Lung (tissue), 12 donors: ENCODE results near the gene CCT8. TPM values are rescaled to one million over a fixed set of nuclear protein-coding genes. Genes with fewer than 3 reads are reported as not detected.
"Not testable (repeated sequence)": the region's sequence is repeated elsewhere in the genome, so short reads cannot be mapped to it uniquely, and the experiment has no call there.

Experiments
- ATAC-seq: fragments of 200-7000 bp; cut with Tn5 transposase; one replicate; pipeline ENCODE4 v1.9.1; 2020; ENCODE audit warnings: moderate number of reproducible peaks; ENCODE audit not compliant: insufficient read depth, low FRiP score
- DNase-seq, 3 donors: peaks; one replicate each; pipeline ENCODE4 v3.0.0-alpha.2; 2013 to 2017
- H3K27ac ChIP-seq, 2 donors: one replicate each; pipeline ENCODE4 v1.5.1; 2013; ENCODE audit warnings: mild to moderate bottlenecking in 2 of 2, moderate library complexity in 2 of 2, control low read depth in 1 of 2, inconsistent platforms in 1 of 2, low read depth in 1 of 2, low read length in 1 of 2
- H3K27me3 ChIP-seq, 3 donors: one replicate each; pipeline ENCODE4 v1.5.1; 2013; ENCODE audit warnings: low read length in 2 of 3; ENCODE audit not compliant: control insufficient read depth in 3 of 3, insufficient read depth in 3 of 3
- H3K36me3 ChIP-seq, 4 donors: one replicate each; pipeline ENCODE4 v1.5.1; 2013; ENCODE audit warnings: low read length in 4 of 4, mild to moderate bottlenecking in 1 of 4, moderate library complexity in 1 of 4; ENCODE audit not compliant: control insufficient read depth in 4 of 4, insufficient read depth in 4 of 4
- H3K4me1 ChIP-seq, 5 donors: one replicate each; pipeline ENCODE4 v1.5.1; 2013; ENCODE audit warnings: low read length in 5 of 5, mild to moderate bottlenecking in 2 of 5, moderate library complexity in 1 of 5; ENCODE audit not compliant: control insufficient read depth in 5 of 5, insufficient read depth in 5 of 5
- H3K4me3 ChIP-seq: one replicate; pipeline ENCODE4 v1.5.1; 2013; ENCODE audit warnings: mild to moderate bottlenecking, control low read depth, moderate library complexity
- H3K9ac ChIP-seq, 2 donors: one replicate each; pipeline ENCODE4 v1.5.1; 2013; ENCODE audit warnings: low read length in 2 of 2, control low read depth in 1 of 2; ENCODE audit not compliant: insufficient read depth in 1 of 2
- H3K9me3 ChIP-seq, 4 donors: one replicate each; pipeline ENCODE4 v1.5.1; 2013; ENCODE audit warnings: low read length in 3 of 4, mild to moderate bottlenecking in 1 of 4, moderate library complexity in 1 of 4; ENCODE audit not compliant: control insufficient read depth in 4 of 4, insufficient read depth in 3 of 4
- CTCF ChIP-seq: IDR thresholded peaks from 2 replicates; pipeline ENCODE4 v1.5.1; 2012; ENCODE audit warnings: mild to moderate bottlenecking; ENCODE audit errors: control extremely low read depth, extremely low read depth
- WGBS, 2 donors: extraction: QIAGEN DNeasy Blood & Tissue Kit; methylation state at CpG; one replicate each; pipeline ENCODE4 v1.1.7; 2013; 5-methylcytosine and 5-hydroxymethylcytosine counted together
- polyA plus RNA-seq, 2 donors: library from polyadenylated mRNA; stranded (reverse); fragments of 200-250 nt; gene quantifications; one replicate each; pipeline ENCODE4 v1.2.1, GENCODE V29; 2013
- total RNA-seq, 2 donors: library from RNA; depleted of rRNA in 1 of 2; stranded (reverse); fragments of >200 nt in 1 of 2; gene quantifications; one replicate each; pipeline ENCODE4 v1.2.1, GENCODE V29; 2014 to 2021
- donor health status: control.
- donor health status: control.
- donor health status: Bipolar disorder and iron deficiency.
- donor health status: healthy.
- donor health status: DM: yes; HTN: yes; CAD: no.

The CCT8 gene
- total and polyA plus RNA-seq, 4 donors: 112 to 131 (median 127) TPM

DNA sequence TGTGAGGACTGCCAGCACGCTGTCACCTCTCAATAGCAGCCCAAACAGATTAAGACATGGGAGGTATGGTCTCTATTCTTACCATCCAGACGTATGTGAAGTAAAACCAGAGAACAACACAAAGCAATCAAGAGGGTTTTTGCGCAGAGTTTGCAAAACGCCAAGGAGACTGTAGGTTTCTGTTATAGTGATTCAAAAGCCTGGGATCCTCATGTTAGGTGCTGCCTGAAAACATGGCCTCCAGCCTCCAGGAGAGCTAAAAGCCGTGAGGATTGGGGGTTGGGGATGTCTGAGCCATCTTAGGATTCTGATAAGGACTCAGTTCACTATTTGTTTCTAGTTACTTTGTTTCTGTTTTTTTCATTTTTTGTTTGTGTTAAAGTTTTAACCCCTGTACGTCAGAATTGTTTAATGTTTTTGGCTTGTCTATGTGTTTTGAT, 4.2 kb upstream of the CCT8 start:
- no peak for TF ChIP-seq CTCF
- Histone ChIP-seq H3K4me1 (peaks cover 0 to 8% (median under 1%) of the 10 kb centered on the region in 5 donors), H3K36me3 (peaks cover 0 to 5% (median 0%) of the 10 kb centered on the region in 4 donors), H3K27ac (peak overlapping the region; percentile 76 to 98), H3K9ac (peak overlapping the region in 1 of 2 donors; percentile 73), H3K4me3 (peak overlapping the region; percentile 64), H3K9me3 (no peaks in the 10 kb centered on the region), H3K27me3 (no peaks in the 10 kb centered on the region)
- WGBS, 2 donors: 23 to 65% methylated on average over 6 of the region's 6 CpGs
- DNase-seq (peak; percentile 35 to 76 (median 69)), ATAC-seq (no peak)

DNA sequence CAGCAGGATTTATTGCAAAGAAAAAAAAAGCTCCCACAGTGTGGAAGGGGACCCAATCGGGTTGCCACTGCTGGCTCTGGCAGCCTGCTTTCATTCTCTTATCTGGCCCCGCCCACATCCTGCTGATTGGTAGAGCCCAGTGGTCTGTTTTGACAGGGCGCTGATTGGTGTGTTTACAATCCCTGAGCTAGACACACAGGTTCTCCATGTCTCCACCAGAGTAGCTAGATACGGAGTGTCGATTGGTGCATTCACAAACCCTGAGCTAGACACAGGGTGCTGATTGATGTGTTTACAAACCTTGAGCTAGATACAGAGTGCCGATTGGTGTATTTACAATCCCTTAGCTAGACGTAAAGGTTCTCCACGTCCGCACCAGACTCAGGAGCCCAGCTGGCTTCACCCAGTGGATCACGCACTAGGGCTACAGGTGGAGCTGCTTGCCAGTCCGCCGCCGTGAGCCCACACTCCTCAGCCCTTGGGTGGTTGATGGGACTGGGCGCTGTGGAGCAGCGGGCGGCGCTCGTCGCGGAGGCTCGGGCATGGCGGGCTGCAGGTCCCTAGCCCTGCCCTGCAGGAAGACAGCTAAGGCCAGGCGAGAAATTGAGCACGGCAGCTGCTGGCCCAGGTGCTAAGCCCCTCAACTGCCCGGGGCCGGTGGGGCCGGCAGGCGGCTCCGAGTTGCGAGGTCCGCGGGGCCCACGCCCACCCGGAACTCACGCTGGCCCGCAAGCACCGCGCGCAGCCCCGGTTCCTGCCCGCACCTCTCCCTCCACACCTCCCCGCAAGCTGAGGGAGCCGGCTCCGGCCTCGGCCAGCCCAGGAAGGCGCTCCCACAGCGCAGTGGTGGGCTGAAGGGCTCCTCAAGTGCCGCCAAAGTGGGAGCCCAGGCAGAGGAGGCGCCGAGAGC, 3.5 kb upstream of the CCT8 start:
- peak overlapping the region; percentile 64 for H3K4me3 ChIP-seq
- H3K36me3 ChIP-seq, H3K27me3 ChIP-seq, ATAC-seq, H3K9me3 ChIP-seq, H3K4me1 ChIP-seq: not testable (repeated sequence)
- H3K27ac ChIP-seq: peak overlapping the region; percentile 76 to 98
- WGBS, 2 donors: 33 to 54% methylated on average over 44 to 50 of the region's 50 CpGs
- DNase-seq: peak; percentile 48 to 65 (median 53)
- H3K9ac ChIP-seq: peak overlapping the region in 1 of 2 donors; percentile 73

- no peaks in the 10 kb centered on the region for H3K27me3 ChIP-seq
- no peak for ATAC-seq
- no peaks in the 10 kb centered on the region for H3K9me3 ChIP-seq
- peak overlapping the region in 1 of 2 donors; percentile 98 for H3K27ac ChIP-seq
- no peak for TF ChIP-seq CTCF
- H3K9ac ChIP-seq: no peak overlapping the region
- no peak for DNase-seq
- H3K36me3 ChIP-seq: peaks cover 0 to 5% (median under 1%) of the 10 kb centered on the region in 4 donors
- H3K4me3 ChIP-seq: no peak overlapping the region
- 88 to 94% methylated on average over 9 of the region's 9 CpGs for WGBS, 2 donors
- peaks cover 8 to 18% (median 9%) of the 10 kb centered on the region in 5 donors for H3K4me1 ChIP-seq
Observed at GRCh38 chr21:29075706-29076466, 2.4 kb upstream of the CCT8 start.

GRCh38 chr21:29074783-29075182, 1.3 kb upstream of the CCT8 start:
- Histone ChIP-seq H3K27me3 (no peaks in the 10 kb centered on the region), H3K9ac (no peak overlapping the region), H3K4me1 (peaks cover 3 to 19% (median 9%) of the 10 kb centered on the region in 5 donors), H3K27ac (no peak overlapping the region), H3K4me3 (no peak overlapping the region), H3K36me3 (peaks cover 0 to 5% (median under 1%) of the 10 kb centered on the region in 4 donors), H3K9me3 (no peaks in the 10 kb centered on the region)
- ATAC-seq: no peak
- TF ChIP-seq CTCF: no peak
- WGBS, 2 donors: 86 to 91% methylated on average over 4 of the region's 4 CpGs
- no peak for DNase-seq
